Karpas-422 (cell line): Measurements from ENCODE around the gene ABCC5. TPM values are rescaled to one million over a fixed set of nuclear protein-coding genes. Genes with fewer than 3 reads are reported as not detected.
A peak's percentile ranks its signal among the peaks of the same experiment; 100 is the strongest.

Source experiments
- DNase-seq: peaks from one replicate; pipeline ENCODE4 v3.0.0-alpha.2; 2015
- H2AFZ ChIP-seq: fragments of 200-600 bp; sonication (generic); 2 replicates; pipeline ENCODE4 v1.6.1; 2014; ENCODE audit warnings: antibody characterized with exemption, low read length, mixed read lengths
- H3K27ac ChIP-seq: fragments of 200-600 bp; sonication (generic); 2 replicates; pipeline ENCODE4 v1.5.1; 2014; ENCODE audit warnings: mild to moderate bottlenecking, low read length, moderate library complexity
- H3K27me3 ChIP-seq: fragments of 200-600 bp; sonication (generic); 2 replicates; pipeline ENCODE4 v1.6.1; 2014; ENCODE audit warnings: low read length, mixed read lengths
- H3K36me3 ChIP-seq: fragments of 200-600 bp; sonication (generic); 2 replicates; pipeline ENCODE4 v1.6.1; 2014; ENCODE audit warnings: low read length, mixed read lengths; ENCODE audit not compliant: insufficient read depth
- H3K4me1 ChIP-seq: fragments of 200-600 bp; sonication (generic); 2 replicates; pipeline ENCODE4 v1.6.1; 2014; ENCODE audit warnings: mild to moderate bottlenecking, low read length, mixed read lengths
- H3K4me2 ChIP-seq: fragments of 200-600 bp; sonication (generic); 2 replicates; pipeline ENCODE4 v1.6.1; 2014; ENCODE audit warnings: low read length, low read depth, mild to moderate bottlenecking; ENCODE audit not compliant: poor library complexity, severe bottlenecking
- H3K4me3 ChIP-seq: fragments of 200-600 bp; sonication (generic); 2 replicates; pipeline ENCODE4 v1.5.1; 2014; ENCODE audit warnings: mild to moderate bottlenecking, antibody characterized with exemption, low read length, mixed read lengths
- H3K79me2 ChIP-seq: fragments of 200-600 bp; sonication (generic); 2 replicates; pipeline ENCODE4 v1.6.1; 2014; ENCODE audit warnings: mild to moderate bottlenecking, low read length, mixed read lengths
- H3K9ac ChIP-seq: fragments of 200-600 bp; sonication (generic); 2 replicates; pipeline ENCODE4 v1.6.0; 2014; ENCODE audit warnings: low read length
- H3K9me2 ChIP-seq: fragments of 200-600 bp; sonication (generic), shearing (Covaris generic); replicated peaks from 2 replicates; pipeline ENCODE4 v1.6.0; 2014; ENCODE audit warnings: mild to moderate bottlenecking, low read length, moderate library complexity; ENCODE audit not compliant: insufficient read depth
- H3K9me3 ChIP-seq: fragments of 300-700, 200-600 bp; sonication (generic); 2 replicates; pipeline ENCODE4 v1.6.1; 2014; ENCODE audit warnings: low read length, mixed read lengths
- H4K20me1 ChIP-seq: fragments of 200-600 bp; sonication (generic); 2 replicates; pipeline ENCODE4 v1.6.1; 2014; ENCODE audit warnings: mild to moderate bottlenecking, antibody characterized with exemption, low read length, low read depth; ENCODE audit not compliant: insufficient read depth
- total RNA-seq: library from RNA; depleted of rRNA; stranded (reverse); fragments of >200 nt; shearing (Covaris generic); gene quantifications from 2 replicates; pipeline ENCODE4 v1.2.3, GENCODE V29; 2014; ENCODE audit warnings: low replicate concordance; rRNA removed

The ABCC5 gene
- 79.9 and 86.5 TPM in 2 replicates for total RNA-seq

GRCh38 chr3:184017672-184018423 lies at the start of gene ABCC5:
TSS of gene ABCC5 (minus strand) at chr3:184017884. CDS start at chr3:184014392, 3,492 bp downstream.
- Histone ChIP-seq H3K4me1 (peaks cover 33% of the 10 kb centered on the region), H4K20me1 (no peaks in the 10 kb centered on the region), H3K36me3 (peaks cover 4% of the 10 kb centered on the region; the same call in 1 of the 2 replicates), H3K27me3 (no peaks in the 10 kb centered on the region), H3K9ac (peak within 1 kb of the TSS; percentile 94), H3K9me3 (no peaks in the 10 kb centered on the region), H3K79me2 (peaks cover 43% of the 10 kb centered on the region), H3K4me2 (peak within 1 kb of the TSS; percentile 93), H3K27ac (no peak within 1 kb of the TSS), H3K9me2 (no peaks in the 10 kb centered on the region), H3K4me3 (peak within 1 kb of the TSS; percentile 96), H2AFZ (peak within 1 kb of the TSS; percentile 97)
- peak; percentile 97 for DNase-seq

GRCh38 chr3:184066211-184066610 lies 48.5 kb upstream of the ABCC5 start:
- DNase-seq, result no peak
- no peak overlapping the region for H3K9ac ChIP-seq
- no peak overlapping the region for H2AFZ ChIP-seq
- no peaks in the 10 kb centered on the region for H3K9me2 ChIP-seq
- no peaks in the 10 kb centered on the region for H3K27me3 ChIP-seq
- no peaks in the 10 kb centered on the region for H3K79me2 ChIP-seq
- peaks cover 7% of the 10 kb centered on the region for H3K9me3 ChIP-seq
- no peak overlapping the region for H3K4me3 ChIP-seq
- H3K4me2 ChIP-seq, result no peak overlapping the region
- no peaks in the 10 kb centered on the region for H3K36me3 ChIP-seq
- H3K27ac ChIP-seq, result no peak overlapping the region
- H4K20me1 ChIP-seq, result no peaks in the 10 kb centered on the region
- H3K4me1 ChIP-seq, result peaks cover 6% of the 10 kb centered on the region

GRCh38 chr3:184062637-184063036 lies 45.0 kb upstream of the ABCC5 start:
- Histone ChIP-seq H3K27me3 (no peaks in the 10 kb centered on the region), H3K9me3 (no peaks in the 10 kb centered on the region), H3K4me3 (no peak overlapping the region), H3K4me1 (peaks cover 13% of the 10 kb centered on the region), H3K4me2 (no peak overlapping the region), H3K27ac (no peak overlapping the region), H3K36me3 (no peaks in the 10 kb centered on the region), H2AFZ (no peak overlapping the region), H3K79me2 (no peaks in the 10 kb centered on the region), H4K20me1 (no peaks in the 10 kb centered on the region), H3K9ac (no peak overlapping the region), H3K9me2 (no peaks in the 10 kb centered on the region)
- DNase-seq, result no peak

- Histone ChIP-seq H3K4me1 (peaks cover 13% of the 10 kb centered on the region), H3K4me2 (no peak overlapping the region)
Observed at GRCh38 chr3:184059424-184059823, 41.7 kb upstream of the ABCC5 start.

GRCh38 chr3:184058029-184058428 lies 40.3 kb upstream of the ABCC5 start:
- no peaks in the 10 kb centered on the region for H4K20me1 ChIP-seq
- H3K9me3 ChIP-seq, result no peaks in the 10 kb centered on the region
- H2AFZ ChIP-seq, result no peak overlapping the region
- H3K27ac ChIP-seq, result no peak overlapping the region
- no peak for DNase-seq
- H3K9ac ChIP-seq, result no peak overlapping the region
- H3K79me2 ChIP-seq, result no peaks in the 10 kb centered on the region
- H3K4me1 ChIP-seq, result peaks cover 10% of the 10 kb centered on the region
- H3K36me3 ChIP-seq, result no peaks in the 10 kb centered on the region
- H3K27me3 ChIP-seq, result no peaks in the 10 kb centered on the region
- H3K4me2 ChIP-seq, result no peak overlapping the region
- no peaks in the 10 kb centered on the region for H3K9me2 ChIP-seq
- no peak overlapping the region for H3K4me3 ChIP-seq

More at GRCh38 chr3:184059424-184059823, 41.7 kb upstream of the ABCC5 start:
- H3K27me3 ChIP-seq, result no peaks in the 10 kb centered on the region
- no peak for DNase-seq
- H3K36me3 ChIP-seq, result no peaks in the 10 kb centered on the region
- no peaks in the 10 kb centered on the region for H3K9me2 ChIP-seq
- H3K79me2 ChIP-seq, result no peaks in the 10 kb centered on the region
- H3K27ac ChIP-seq, result no peak overlapping the region
- H2AFZ ChIP-seq, result peak overlapping the region; percentile 11; the same call in 1 of the 2 replicates
- no peaks in the 10 kb centered on the region for H3K9me3 ChIP-seq
- H4K20me1 ChIP-seq, result no peaks in the 10 kb centered on the region
- H3K4me3 ChIP-seq, result no peak overlapping the region
- no peak overlapping the region for H3K9ac ChIP-seq

GRCh38 chr3:184052767-184053166 lies 35.1 kb upstream of the ABCC5 start, which contains the start of gene HTR3C:
TSS of gene HTR3C (plus strand) at chr3:184053047. CDS start at chr3:184053081, 34 bp downstream.
- Histone ChIP-seq H4K20me1 (no peaks in the 10 kb centered on the region), H3K36me3 (no peaks in the 10 kb centered on the region), H3K27ac (no peak within 1 kb of the TSS), H3K4me2 (no peak within 1 kb of the TSS), H3K4me3 (no peak within 1 kb of the TSS), H3K9ac (no peak within 1 kb of the TSS), H3K9me2 (no peaks in the 10 kb centered on the region), H3K79me2 (no peaks in the 10 kb centered on the region), H3K27me3 (no peaks in the 10 kb centered on the region), H3K4me1 (no peaks in the 10 kb centered on the region), H2AFZ (no peak within 1 kb of the TSS), H3K9me3 (no peaks in the 10 kb centered on the region)
- DNase-seq, result no peak

GRCh38 chr3:184050217-184050847 lies 32.6 kb upstream of the ABCC5 start:
- Histone ChIP-seq H3K9ac (no peak overlapping the region), H3K9me3 (no peaks in the 10 kb centered on the region), H3K9me2 (no peaks in the 10 kb centered on the region), H3K4me1 (no peaks in the 10 kb centered on the region), H4K20me1 (no peaks in the 10 kb centered on the region), H3K27ac (no peak overlapping the region), H3K79me2 (no peaks in the 10 kb centered on the region), H3K4me3 (no peak overlapping the region), H3K36me3 (no peaks in the 10 kb centered on the region), H3K4me2 (no peak overlapping the region), H3K27me3 (no peaks in the 10 kb centered on the region), H2AFZ (no peak overlapping the region)
- DNase-seq, result peak; percentile 50

GRCh38 chr3:184045995-184046394 lies 28.3 kb upstream of the ABCC5 start:
- no peaks in the 10 kb centered on the region for H3K27me3 ChIP-seq
- no peak for DNase-seq
- no peaks in the 10 kb centered on the region for H3K9me2 ChIP-seq

More at GRCh38 chr3:184045995-184046394, 28.3 kb upstream of the ABCC5 start:
- Histone ChIP-seq H3K27ac (no peak overlapping the region), H3K9me3 (no peaks in the 10 kb centered on the region), H3K4me1 (no peaks in the 10 kb centered on the region), H3K36me3 (no peaks in the 10 kb centered on the region), H3K4me3 (no peak overlapping the region), H3K79me2 (no peaks in the 10 kb centered on the region), H3K4me2 (no peak overlapping the region), H3K9ac (no peak overlapping the region), H4K20me1 (no peaks in the 10 kb centered on the region), H2AFZ (no peak overlapping the region)
